ENCODE data around the gene MED27.

Gene MED27

DNA sequence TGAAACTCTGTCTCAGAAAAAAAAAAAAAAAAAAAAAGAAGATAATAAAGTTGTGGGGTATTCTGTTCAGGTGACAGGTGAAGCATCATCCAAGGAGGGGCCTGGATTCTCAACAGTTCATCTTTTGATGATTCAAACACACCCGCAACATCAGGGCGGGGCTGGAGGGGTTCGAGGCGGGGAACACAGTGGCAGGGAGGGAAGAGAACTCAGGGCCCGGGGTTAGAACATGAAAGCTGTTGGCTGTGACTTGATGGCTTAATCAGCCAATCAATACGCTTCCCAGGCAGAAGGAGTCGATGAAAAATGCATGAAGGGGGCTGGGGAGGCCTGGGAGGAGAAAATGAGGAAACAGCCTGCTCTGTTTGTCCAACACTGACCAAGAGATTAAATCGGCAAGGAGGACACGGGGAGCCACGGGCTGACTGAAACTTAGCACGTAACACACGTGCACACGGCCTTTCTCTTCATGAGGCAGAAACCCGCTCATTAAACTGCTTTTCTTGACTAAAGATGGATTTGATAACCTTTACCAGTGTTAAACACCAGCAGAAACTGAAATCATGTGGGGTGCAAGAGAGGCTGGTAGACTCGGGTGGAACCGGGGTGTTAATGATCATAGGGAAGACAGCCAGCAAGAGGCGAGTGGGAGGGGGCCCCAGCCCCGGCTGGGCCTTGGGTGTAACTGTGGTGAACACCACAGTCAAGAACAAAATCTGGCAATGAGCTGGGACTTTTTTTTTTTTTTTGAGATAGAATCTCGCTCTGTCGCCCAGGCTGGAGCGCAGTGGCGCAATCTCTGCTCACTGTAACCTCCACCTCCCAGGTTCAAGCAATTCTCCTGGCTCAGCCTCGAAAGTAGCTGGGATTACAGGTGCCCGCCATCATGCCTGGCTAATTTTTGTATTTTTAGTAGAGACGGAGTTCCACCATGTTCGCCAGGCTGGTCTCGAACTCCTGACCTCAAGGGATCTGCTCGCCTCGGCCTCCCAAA is 234.1 kb downstream of the MED27 start:
- DNase-seq: no peak

DNA sequence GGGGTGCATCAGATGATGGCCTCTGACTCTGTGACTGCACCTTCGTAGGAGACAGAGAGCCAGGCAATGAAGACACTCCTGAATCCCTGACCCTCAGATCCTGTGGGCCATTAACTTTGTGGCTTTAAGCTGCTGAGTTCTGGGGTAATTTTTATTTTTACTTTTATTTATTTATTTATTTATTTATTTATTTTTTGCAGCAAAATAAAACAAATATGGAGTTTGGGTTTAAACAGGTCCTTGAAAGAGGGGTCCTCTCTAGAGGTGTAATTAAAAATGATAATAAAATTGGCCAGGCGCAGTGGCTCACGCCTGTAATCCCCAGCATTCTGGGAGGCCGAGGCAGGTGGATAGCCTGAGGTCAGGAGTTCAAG is 234.9 kb downstream of the MED27 start:
- no peak for DNase-seq

DNA sequence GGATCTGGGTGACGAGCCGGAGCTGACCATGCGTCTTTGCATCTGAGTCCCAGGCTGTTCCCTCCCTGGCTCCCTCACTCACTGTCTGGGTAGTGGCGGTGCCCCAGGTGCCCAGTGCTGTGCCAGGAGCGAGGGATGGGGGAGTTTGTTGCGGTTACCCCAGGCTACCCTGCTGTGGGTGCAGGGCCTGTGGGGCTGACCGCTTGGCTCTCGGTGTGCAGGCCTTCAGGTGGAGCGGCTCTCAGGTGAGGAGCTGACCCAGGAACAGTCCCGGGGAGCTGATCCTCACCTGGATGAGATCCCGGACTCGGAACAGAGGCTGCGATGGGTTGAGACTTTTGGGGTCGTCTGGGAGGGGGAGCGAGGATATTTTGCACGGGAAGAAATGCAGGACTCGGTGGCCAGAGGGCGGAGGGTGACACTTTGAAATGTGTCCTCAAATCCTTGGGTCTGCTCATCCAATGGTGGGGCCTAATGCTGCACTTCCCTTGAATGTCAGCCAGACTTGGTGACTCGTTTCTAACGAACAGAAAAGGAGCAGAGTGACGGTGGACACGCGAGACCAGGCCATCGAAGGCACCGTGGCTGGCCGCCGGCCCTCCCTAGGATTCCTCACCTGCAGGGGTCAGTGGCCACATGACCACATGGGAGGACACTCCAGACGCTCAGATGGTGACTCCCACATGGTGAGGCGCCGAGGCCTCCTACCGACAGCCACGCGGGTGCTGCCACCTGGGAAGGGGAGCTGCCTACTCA is 235.5 kb downstream of the MED27 start:
- DNase-seq: no peak

DNA sequence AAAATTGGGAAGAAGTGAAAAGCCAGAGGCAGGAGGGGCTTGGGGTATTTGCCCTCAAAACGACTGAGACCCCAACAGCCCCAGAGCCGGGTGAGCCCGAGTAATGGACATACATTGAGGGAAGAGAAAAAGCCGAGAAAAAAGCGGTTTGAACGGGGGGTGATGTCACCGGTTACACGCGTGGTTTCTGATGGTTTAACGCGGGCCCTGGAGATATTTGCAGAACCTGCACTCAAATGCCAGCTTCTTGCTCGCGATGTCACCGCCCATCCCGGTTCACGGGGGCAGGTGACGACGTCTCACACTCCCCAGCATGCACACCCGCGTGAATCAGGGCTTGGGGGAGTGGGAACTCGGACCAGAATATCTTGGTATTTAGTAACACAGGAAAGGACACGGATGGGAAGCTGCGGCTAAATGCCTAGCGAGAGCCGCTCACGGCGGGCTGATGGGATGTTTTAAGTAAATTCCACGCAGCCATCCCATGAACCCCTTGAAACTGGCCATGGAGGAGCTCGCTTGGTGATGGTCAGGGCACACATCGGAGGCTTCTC is 237.8 kb downstream of the MED27 start:
- DNase-seq: no peak

DNA sequence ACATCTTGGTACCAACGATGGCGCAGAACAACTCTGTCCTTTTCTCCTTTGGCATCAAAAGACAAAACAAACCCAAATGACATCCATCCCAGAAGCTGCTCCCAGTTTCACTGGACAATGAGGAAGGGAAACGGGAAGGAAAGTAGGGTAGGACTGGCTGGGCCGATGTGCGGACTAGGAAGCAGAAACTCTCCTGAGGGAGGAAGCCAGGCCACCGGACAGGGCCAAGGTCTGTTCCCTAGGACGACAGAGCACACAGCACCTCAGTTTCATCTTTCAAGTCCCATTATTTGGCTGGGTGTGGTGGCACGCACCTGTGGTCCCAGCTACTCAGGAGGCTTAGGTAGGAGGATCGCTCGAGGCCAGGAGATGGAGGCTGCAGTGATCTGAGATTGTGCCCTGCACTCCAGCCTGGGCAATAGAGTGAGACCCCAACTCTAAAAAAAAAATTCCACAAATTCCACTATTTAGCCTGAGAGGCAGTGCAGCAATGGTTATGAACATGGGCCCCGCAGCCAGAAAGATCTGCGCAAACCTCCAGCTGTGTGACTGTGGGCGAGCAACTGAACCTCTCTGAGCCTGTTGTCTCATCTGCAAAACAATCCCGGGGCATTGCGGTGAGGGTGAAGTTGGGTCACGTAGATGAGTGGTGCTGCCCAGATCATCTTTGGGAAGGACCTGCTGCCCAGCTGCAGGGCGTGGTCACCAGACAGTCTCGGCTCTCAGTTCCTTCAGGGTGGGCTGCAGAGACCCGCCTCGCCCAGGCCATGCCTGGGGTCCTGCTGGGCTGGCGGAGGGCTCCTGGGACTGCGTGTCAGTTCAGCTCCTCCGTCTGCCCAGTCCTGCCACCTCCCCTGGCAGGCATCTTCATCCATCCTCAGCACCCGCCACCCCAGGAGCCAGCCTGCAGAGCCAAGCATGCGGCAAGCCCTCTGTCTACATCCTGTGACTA is 238.6 kb downstream of the MED27 start:
- no peak for DNase-seq

DNA sequence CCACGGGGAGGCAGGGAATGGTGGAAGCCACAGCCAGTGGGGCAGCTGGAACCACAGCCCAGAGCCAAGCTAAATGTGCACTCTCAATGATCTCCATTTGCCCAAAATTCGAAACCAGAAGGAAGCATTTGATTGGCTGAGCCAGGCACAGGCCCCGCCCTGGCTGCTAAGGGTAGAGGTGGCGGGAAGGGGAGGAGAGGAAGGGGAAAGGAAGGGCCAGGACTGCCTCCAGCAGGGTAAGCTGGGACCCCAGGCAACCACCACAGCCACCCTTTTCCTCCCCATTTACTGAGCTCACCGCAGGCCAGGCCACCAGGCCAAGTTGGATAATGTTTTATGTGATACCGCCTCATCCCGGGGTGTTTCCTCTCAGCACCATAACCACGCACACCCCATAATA is 239.4 kb downstream of the MED27 start:
- no peak for DNase-seq

DNA sequence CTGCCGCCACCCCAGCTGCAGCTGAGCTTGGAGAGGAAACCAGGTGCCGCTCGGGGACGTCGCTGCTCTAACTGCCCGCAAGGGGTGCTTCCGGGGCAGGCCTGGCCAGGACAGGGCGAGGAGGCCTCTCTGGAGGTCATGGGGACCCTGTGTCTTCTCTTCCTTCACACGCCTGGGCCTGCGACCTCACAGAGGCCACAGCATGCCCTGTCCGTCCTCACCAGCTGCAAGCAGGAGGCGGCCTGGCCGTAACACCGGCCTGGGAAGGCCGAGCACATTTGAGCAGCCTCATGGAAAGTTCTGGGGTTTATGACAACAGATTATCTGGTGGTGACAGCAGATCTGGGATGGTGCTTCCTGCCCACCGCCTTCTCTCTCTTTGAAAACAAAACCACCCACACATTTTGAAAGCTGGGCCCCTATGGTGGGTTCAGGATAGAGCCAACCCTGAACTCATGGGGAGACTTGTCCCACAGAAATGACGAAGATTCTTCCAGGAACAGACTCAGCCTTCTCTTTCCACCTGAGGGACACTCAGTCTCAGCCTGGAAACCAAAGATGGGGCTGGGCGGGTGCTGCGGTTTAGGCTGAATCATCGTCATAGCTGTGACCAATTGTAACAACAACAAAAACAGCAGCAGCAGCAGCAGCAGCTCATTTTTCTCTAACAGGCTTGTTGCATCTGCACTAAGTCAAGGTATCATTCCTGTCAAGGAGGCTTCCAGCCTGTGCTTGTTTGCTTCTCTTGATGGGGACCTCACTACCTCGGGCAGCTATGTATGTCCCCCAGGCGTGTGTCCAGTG is 240.2 kb downstream of the MED27 start:
- DNase-seq: no peak

DNA sequence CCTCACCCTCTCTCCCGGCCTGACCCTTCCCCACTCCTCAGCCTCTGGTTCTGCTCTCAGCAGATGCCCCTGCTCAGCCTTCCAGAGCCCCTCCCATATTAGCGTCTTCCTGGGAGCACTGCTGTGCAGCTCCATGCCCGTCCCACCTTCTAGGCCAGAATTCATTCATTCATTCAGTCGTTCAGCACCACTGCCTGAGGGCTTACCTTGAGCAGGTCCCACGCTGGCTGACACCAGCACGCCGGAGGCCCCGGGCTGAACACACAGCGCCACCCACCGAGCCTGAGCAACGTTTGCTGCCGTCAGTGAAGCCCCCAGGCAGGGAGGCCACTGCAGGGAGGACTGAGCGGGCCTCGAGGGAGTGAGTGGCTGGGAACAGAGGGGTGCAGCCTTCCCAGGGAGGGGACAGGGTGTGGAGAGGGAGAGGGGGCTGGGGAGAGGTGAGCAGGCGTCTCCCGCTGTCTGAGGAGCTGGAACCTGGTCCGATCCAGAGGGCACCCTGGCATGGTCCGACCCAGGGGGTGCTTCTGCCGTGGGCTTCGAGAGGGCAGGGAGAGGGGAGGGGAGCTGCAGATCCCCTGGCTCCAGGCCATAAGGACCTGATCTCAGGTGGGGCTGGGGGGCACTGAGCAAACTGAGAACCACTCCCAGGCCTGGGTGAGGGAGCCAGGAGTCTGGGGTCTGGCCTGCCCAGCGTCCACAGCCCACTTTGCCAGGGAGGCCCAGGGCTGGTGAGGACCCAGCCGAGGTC is 241.0 kb downstream of the MED27 start:
- no peak for DNase-seq

DNA sequence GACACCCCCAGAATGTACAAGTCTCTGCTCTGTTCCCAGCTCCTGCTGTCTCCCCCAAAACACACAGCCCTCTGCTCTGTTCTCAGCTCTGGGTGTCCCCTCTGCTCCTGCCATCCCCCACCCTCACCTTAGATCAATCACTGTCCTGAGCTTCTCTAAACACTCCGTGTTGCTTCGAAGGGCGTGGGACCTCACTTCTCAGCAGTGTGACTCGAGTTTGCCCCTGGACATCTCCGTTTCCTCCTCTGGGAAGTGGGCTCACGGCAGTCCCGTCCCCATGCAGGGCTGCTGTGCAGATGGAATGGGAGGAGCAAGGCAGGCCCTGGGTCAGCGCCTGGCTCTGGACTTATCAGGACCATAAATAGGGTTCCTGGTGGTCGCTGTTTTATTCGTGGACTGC is 241.8 kb downstream of the MED27 start:
- no peak for DNase-seq

DNA sequence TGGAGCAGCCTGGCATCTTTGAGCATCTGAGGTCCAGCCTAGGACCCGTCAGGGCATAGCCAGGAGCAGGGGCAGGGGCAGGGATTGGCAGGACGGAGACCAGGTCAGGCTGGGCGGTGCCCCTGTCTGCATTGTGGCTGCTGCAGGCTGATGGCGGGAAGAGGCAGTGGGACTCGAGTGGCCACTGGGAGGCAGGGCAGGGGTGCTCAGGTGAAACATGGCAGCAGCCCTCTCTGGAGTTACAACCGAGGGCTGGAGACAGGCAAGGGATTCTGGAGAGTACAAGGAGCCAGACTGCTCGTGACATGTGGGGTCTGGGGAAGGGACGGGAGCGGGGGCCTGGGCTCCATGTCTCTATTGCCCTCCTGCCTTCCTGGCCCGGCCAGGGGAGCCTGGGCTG is 242.4 kb downstream of the MED27 start:
- peak; percentile 22 for DNase-seq

DNA sequence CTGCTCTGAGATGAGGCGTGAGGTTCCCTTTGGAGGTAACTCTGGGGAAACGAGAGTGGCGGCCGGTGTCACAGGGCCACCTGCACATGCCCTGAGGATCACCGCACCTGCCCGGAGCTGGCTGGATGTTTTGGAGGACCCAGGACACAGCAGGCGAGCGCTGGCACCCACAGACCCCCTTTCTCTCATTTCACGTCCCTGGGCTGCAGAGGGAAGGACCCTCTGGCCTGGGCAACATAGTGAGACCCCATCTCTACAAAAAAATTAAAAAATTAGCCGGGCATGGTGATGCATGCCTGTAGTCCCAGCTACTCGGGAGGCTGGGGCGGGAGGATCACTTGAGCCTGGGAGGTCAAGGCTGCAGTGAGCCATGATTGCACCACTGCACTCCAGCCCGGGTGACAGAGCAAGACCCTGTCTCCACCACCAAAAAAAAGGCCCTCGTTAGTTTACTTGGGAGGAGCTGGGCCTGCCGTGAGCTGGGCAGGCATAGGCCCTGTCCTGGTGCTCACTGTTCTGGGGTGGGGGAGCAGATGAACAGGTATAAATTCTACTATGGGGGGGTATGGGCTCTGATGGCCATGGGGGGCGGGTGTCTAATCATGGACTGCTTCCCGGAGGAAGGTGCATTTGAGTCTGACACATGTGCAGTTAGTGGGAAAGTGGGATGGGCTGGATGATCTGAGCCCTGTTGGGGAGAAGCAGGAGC is 242.9 kb downstream of the MED27 start:
- no peak for DNase-seq

DNA sequence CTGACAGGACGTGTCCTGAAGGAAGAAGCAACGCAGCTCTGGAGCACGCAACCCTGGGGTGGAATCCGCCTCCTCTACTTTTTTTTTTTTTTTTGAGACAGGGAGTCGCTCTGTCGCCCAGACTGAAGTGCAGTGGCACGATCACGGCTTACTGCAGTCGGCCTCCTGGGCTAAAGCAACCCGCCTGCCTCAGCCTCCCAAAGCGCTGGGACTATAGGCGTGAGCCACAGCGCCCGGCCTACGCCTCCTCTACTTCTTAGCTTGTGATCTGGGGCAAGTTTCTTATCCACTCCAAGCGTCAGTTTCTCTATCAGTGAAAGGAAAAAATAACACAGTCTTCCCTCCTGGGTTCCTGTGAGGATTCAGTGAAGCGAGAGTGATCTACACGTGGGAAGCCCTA is 243.6 kb downstream of the MED27 start:
- DNase-seq: no peak

DNA sequence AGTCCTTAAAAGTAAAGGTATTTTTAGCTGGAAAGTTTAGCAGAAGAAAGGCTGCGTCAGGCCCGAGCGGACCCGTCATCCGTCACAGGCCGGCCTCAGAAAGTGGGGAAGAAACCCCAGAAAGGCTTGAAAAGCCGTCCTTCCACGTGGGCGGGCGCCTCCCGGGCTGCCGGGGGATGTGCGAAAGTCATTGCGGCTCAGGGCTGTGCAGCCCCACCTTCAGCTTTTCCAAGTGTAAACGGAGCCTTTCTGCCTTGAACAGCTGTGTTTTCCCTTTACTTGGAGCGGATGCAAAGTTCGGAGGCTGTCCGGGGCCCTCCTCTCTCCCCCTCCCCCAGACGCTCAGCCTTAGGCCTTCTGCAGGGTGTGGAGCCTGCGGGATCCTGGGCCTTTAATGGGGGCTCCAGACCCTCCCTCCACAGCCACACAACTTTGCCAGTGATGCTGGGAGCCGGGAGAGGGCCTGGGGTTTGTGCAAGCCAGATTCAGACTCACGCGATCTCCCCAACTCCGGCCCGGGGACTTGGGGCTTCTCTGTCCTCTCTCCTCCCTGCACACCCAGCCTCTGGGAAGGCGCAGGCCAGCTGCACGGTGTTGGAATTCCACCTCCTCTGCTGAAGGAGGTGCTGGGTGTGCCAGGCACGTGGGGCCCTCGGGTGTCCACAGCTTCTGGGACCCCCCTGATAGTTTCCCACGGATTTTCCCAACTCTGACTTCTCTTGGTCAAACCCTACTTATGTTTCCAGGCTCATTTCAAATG is 244.3 kb downstream of the MED27 start:
- DNase-seq: no peak

DNA sequence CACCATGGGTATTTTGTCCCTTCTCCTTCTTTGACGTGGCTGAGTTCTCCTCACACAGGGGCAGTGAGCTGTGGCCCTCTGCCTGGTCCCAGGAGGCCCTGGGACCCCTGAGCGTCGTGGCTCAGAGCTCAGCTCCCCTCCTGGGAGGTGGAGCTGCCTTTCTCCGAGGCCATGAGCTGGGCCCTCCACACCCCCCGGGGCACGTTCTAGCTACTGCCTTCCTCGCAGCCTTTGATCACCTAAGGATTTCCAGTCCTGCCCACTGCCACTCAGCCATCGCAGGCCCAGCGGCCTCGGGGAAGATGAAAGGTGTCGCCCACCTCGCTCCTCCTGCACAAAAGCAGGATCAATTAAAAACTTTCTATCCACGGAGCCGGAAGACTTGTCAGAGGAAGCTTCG is 244.9 kb downstream of the MED27 start:
- DNase-seq: no peak

DNA sequence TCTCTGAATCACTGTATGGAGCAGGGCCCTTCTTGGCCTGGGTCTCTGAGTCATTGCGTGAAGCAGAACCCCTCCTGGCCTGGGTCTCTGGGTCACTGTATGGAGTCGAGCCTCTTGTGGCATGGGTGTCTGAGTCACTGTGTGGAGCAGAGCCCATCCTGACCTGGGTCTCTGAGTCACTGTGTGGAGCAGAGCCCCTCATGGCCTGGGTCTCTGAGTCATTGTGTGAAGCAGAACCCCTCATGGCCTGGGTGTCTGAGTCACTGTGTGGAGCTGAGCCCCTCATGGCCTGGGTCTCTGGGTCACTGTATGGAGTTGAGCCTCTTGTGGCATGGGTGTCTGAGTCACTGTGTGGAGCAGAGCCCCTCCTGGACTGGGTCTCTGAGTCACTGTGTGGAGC is 245.8 kb downstream of the MED27 start:
- DNase-seq: no peak

DNA sequence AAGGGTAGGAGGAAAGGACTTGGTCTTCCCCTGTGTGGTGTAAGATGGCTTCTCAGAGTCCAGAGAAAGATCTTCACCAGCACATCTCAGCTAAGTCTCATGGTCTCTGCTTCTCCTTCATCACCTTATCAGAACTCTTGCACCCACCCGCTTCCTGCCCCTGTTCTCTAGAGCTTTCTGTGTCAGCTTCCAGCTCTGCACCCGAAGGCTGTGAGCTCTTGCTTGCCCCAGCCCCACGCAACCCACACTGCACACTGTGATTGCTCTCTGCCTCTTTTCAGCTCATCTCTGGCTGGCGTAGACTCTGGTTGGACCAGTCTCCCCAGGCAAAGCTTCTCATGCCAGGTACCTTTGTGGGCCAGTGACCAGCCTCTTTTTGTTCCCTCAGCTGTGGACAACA is 246.6 kb downstream of the MED27 start:
- no peak for DNase-seq

DNA sequence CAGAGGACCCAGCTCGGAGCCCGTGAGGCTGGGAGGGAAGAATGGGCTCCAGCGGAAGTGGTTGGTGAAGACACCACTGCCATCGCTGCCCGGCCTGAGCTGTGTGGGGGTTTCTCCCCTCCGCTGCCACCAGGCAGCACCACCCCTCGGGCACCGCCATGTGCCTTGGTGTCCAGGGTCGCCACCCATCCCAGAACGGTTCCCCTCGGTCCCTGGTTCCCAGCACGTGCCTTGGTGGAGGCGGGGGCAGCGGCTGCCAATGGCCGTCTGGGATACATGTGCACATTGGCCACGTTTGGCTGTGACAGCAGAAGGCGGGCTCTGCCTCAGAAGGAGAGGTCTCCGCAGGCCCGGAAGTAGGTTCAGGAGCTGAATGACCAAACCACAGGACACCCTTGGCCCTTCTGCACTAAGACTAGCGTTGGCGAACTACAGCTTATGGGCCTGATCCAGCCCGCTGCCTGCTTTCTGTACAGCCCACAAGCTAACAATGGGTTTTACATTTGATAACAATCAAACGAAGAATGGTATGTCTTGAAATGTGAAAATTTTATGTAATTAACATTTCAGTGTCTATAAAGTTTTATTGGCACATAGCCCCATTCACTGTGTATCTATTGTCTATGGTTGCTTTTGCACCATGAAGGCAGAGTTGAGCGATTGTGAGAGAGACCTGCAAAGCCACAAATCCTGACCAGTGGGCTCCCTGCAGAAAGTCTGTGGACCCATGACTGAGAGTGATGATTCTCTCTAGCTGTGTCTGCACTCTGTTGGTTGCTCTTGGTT is 248.1 kb downstream of the MED27 start:
- no peak for DNase-seq

DNA sequence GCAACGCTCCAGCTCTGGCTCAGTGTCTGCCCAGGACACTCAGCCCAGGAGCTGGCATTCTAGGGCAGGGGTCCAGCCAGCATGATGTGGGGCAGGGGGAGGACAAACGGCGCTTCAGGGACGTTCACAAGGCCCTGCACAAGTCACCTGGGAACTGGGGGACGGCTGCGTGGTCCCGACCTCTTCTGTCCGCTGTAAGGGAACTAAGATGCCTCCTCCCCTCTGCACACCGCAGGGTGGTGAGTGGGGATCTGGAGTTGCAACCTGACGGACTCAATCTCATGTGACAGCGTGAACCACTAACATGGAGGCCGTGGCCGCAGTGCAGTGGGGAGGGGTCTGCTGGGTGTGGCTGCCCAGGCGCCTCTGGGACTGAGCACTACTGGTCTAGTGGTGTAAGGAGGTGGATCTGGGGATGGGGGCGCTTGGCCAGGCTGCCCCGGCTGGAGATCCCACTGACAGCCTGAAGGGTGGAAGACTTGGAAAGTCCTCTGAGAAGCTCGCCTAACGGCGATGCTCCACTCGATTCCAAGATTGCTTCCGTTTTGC is 251.8 kb downstream of the MED27 start:
- DNase-seq: no peak
